HG02642 (cell line): ENCODE data around the gene LRGUK.
"Not testable (repeated sequence)": the region's sequence is repeated elsewhere in the genome, so short reads cannot be mapped to it uniquely, and the experiment has no call there.

Source experiments
- ATAC-seq: cut with Tn5 transposase; IDR thresholded peaks from one replicate; pipeline ENCODE4 v1.9.1; 2021; ENCODE audit warnings: mild to moderate bottlenecking; ENCODE audit not compliant: unreplicated experiment, poor library complexity

LRGUK gene

GRCh38 chr7:134290286-134290685 is 163.1 kb downstream of the LRGUK start:
- ATAC-seq = no peak

GRCh38 chr7:134293002-134293740 is 166.0 kb downstream of the LRGUK start:
- ATAC-seq = peak; percentile 100

GRCh38 chr7:134295982-134296381 is 168.8 kb downstream of the LRGUK start:
- ATAC-seq = not testable (repeated sequence)

- ATAC-seq = no peak
Measured at GRCh38 chr7:134297489-134297888, 170.3 kb downstream of the LRGUK start.

DNA sequence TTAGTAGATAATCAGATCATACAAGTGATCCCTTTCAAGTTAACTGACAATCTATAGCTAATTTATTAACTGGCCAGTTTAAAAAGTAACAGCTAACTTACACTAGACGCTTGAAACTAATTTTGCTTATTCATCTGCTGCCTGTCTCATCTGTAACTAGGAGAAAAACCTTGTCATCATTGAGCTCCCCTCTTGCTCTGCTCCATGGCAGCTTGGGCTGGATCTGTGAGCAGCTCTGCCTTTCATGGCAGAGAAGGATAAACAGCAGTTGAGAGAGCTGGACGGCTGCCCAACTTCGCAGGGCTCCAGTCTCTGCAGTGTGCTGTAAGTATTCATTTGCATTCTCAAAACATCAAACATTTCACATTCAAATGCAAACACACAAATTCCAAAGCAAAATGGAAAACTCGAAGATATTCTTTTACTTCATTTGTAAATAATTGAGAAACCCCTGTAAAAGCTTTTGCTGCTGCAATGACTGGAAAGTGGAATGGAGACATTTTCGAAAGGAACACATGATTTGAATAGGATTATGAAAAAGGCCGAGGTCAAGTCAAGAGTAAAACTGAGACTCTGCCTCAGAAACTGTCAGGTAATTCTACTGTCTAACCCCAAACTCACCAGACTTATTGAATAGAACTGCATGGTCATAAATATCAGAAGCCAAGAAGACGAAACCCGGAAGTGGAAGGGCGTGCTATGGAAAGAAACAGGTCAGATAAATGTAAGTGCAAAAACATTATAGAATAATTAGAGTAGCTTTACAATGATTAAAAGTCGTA is 172.0 kb downstream of the LRGUK start:
- no peak for ATAC-seq

DNA sequence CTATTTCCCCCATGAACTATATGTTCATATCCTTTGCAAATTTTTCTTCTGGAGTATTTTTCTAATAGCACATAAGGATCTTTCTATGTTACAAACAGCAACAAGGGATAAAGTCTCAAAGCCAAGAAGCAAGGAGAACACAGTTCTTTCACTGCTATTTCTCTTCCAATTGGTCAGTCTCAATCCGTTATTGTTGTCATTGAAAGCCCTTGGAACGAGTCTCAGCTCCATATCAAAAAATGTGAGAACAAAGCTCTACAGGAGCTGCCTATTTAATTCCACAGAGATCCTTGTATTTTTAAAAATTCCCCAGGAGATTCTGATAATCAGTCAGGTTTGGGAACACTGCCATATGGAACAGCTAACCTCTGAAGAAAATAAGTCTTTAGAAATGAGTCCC is 173.8 kb downstream of the LRGUK start:
- no peak for ATAC-seq

DNA sequence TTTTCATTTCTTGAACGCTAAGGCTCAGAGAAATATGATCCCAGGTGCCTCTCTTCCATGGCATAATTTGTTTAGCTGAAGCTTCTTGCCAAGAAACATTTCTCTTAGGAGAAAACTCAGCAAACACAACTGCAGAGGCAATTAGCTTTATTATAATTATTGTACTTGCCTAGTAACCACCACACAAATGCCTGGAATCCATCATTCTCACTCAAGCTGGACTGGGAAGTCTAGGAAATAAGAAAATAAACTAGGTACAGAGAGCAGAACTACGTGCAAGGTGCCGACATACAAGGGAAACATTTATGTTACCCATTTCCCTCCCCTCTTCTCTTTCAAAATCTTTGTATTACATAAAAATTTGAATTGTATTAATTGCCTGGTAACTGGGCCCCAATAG is 174.5 kb downstream of the LRGUK start:
- ATAC-seq = no peak

GRCh38 chr7:134302120-134302519 is 175.0 kb downstream of the LRGUK start:
- ATAC-seq = no peak

- ATAC-seq = no peak
Measured at GRCh38 chr7:134307320-134307719, 180.2 kb downstream of the LRGUK start.

- ATAC-seq = no peak
Measured at GRCh38 chr7:134308548-134308947, 181.4 kb downstream of the LRGUK start.

- no peak for ATAC-seq
Measured at GRCh38 chr7:134311807-134312206, 184.7 kb downstream of the LRGUK start.

DNA sequence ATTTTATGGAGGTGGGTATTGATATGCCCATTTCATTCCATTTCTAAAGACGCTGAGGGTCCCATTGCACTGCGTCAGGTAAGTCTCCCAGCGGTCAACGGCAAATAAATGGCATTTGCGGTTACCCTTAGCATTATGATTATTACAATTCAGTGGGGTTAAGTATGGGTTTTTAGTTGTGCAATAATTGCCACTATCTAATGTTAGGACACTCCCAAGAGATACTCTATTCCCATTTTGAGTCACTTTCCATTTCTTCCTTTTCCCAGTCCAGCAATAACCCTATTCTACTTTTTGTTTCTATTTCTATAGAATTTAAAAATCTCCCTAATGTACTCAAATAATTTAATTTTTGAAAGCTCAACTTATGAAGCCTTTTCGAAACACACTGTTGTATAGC is 185.6 kb downstream of the LRGUK start:
- no peak for ATAC-seq

GRCh38 chr7:134313543-134313942 is 186.4 kb downstream of the LRGUK start:
- no peak for ATAC-seq
